Measurements from ENCODE around the gene RTN4RL1. TPM values are rescaled to one million over a fixed set of nuclear protein-coding genes. Genes with fewer than 3 reads are reported as not detected.

Gene RTN4RL1
- total and polyA plus RNA-seq, 2 donors from 2014 or later, result 2.0 to 10.7 TPM

GRCh38 chr17:2034806-2035540 is 9.8 kb upstream of the RTN4RL1 start:
- Histone ChIP-seq H3K36me3 (ENCODE audit: control insufficient read depth in 2 of 3, insufficient read depth in 3 of 3, low read length in 3 of 3) (peaks cover 2 to 30% (median 14%) of the 10 kb centered on the region in 3 donors), H3K4me1 (ENCODE audit: control insufficient read depth in 2 of 3, insufficient read depth in 2 of 3, low read depth in 1 of 3, low read length in 3 of 3) (peaks cover 0 to 7% (median 6%) of the 10 kb centered on the region in 3 donors), H3K27ac (ENCODE audit: low read depth in 2 of 2, low read length in 2 of 2) (no peak overlapping the region), H3K4me3 (ENCODE audit: low read length in 3 of 3) (no peak overlapping the region), H3K27me3 (ENCODE audit: control insufficient read depth, insufficient read depth, low read length) (no peaks in the 10 kb centered on the region), H3K9me3 (ENCODE audit: control insufficient read depth in 2 of 3, insufficient read depth in 1 of 3, low read length in 3 of 3) (no peaks in the 10 kb centered on the region), H3K9ac (ENCODE audit: low read length in 3 of 3) (no peak overlapping the region)
- no peak for DNase-seq
- no peak for FAIRE-seq
- no peak for TF ChIP-seq CTCF (IDR thresholded peaks at IDR 0.05; ENCODE audit: borderline replicate concordance, extremely low read depth, insufficient read depth)
- intact Hi-C loops (cut with DNase I), result no loop called here

GRCh38 chr17:2034157-2034556 is 9.0 kb upstream of the RTN4RL1 start:
- TF ChIP-seq CTCF (IDR thresholded peaks at IDR 0.05; ENCODE audit: borderline replicate concordance, extremely low read depth, insufficient read depth), result no peak
- intact Hi-C loops (cut with DNase I), result no loop called here

GRCh38 chr17:2033153-2033552 is 8.0 kb upstream of the RTN4RL1 start:
- Histone ChIP-seq H3K27ac (ENCODE audit: low read depth in 2 of 2, low read length in 2 of 2) (no peak overlapping the region), H3K27me3 (ENCODE audit: control insufficient read depth, insufficient read depth, low read length) (no peaks in the 10 kb centered on the region), H3K4me1 (ENCODE audit: control insufficient read depth in 2 of 3, insufficient read depth in 2 of 3, low read depth in 1 of 3, low read length in 3 of 3) (peaks cover 0 to 10% (median 6%) of the 10 kb centered on the region in 3 donors), H3K9me3 (ENCODE audit: control insufficient read depth in 2 of 3, insufficient read depth in 1 of 3, low read length in 3 of 3) (no peaks in the 10 kb centered on the region), H3K9ac (ENCODE audit: low read length in 3 of 3) (no peak overlapping the region), H3K36me3 (ENCODE audit: control insufficient read depth in 2 of 3, insufficient read depth in 3 of 3, low read length in 3 of 3) (peaks cover 2 to 26% (median 14%) of the 10 kb centered on the region in 3 donors), H3K4me3 (ENCODE audit: low read length in 3 of 3) (no peak overlapping the region)
- no peak for DNase-seq
- intact Hi-C loops (cut with DNase I), result no loop called here
- TF ChIP-seq CTCF (IDR thresholded peaks at IDR 0.05; ENCODE audit: borderline replicate concordance, extremely low read depth, insufficient read depth), result no peak
- no peak for FAIRE-seq

More at GRCh38 chr17:2034157-2034556, 9.0 kb upstream of the RTN4RL1 start:
- FAIRE-seq (no peak), DNase-seq (peak in 3 of 5 donors; percentile 31 to 67 (median 48))
- Histone ChIP-seq H3K27ac (ENCODE audit: low read depth in 2 of 2, low read length in 2 of 2) (no peak overlapping the region), H3K9me3 (ENCODE audit: control insufficient read depth in 2 of 3, insufficient read depth in 1 of 3, low read length in 3 of 3) (no peaks in the 10 kb centered on the region), H3K4me3 (ENCODE audit: low read length in 3 of 3) (no peak overlapping the region), H3K36me3 (ENCODE audit: control insufficient read depth in 2 of 3, insufficient read depth in 3 of 3, low read length in 3 of 3) (peaks cover 2 to 30% (median 14%) of the 10 kb centered on the region in 3 donors), H3K9ac (ENCODE audit: low read length in 3 of 3) (no peak overlapping the region), H3K27me3 (ENCODE audit: control insufficient read depth, insufficient read depth, low read length) (no peaks in the 10 kb centered on the region), H3K4me1 (ENCODE audit: control insufficient read depth in 2 of 3, insufficient read depth in 2 of 3, low read depth in 1 of 3, low read length in 3 of 3) (peaks cover 0 to 10% (median 6%) of the 10 kb centered on the region in 3 donors)
